Liver (tissue), 9 donors: ENCODE measurements around the gene FOXR1. TPM values are rescaled to one million over a fixed set of nuclear protein-coding genes. Genes with fewer than 3 reads are reported as not detected.

Experiments
- DNase-seq: peaks from one replicate; pipeline ENCODE4 v3.0.0-alpha.2; 2017; ENCODE audit warnings: low spot score
- H3K27ac ChIP-seq, 2 donors: one replicate each; pipeline ENCODE4 v1.7.0; 2013; ENCODE audit warnings: inconsistent platforms in 2 of 2, low read length in 2 of 2, control low read depth in 1 of 2, low read depth in 1 of 2, mild to moderate bottlenecking in 1 of 2
- H3K27me3 ChIP-seq, 4 donors: one replicate each; pipeline versions ENCODE4 v1.6.1 to v1.7.0; 2013; ENCODE audit warnings: low read length in 3 of 4, inconsistent platforms in 1 of 4, mild to moderate bottlenecking in 1 of 4, moderate library complexity in 1 of 4; ENCODE audit not compliant: control insufficient read depth in 4 of 4, insufficient read depth in 4 of 4
- H3K36me3 ChIP-seq, 4 donors: one replicate each; pipeline versions ENCODE4 v1.6.1 to v1.7.0; 2013; ENCODE audit warnings: low read length in 3 of 4, mild to moderate bottlenecking in 3 of 4, low read depth in 1 of 4, moderate library complexity in 1 of 4; ENCODE audit not compliant: control insufficient read depth in 4 of 4, insufficient read depth in 3 of 4
- H3K4me1 ChIP-seq, 4 donors: one replicate each; pipeline versions ENCODE4 v1.6.1 to v1.7.0; 2013; ENCODE audit warnings: low read length in 3 of 4, mild to moderate bottlenecking in 3 of 4, moderate library complexity in 1 of 4; ENCODE audit not compliant: control insufficient read depth in 4 of 4, insufficient read depth in 4 of 4
- H3K4me3 ChIP-seq, 3 donors: one replicate each; pipeline versions ENCODE4 v1.6.1 to v1.7.0; 2013; ENCODE audit warnings: low read length in 3 of 3, control low read depth in 1 of 3, low read depth in 1 of 3, mild to moderate bottlenecking in 1 of 3
- H3K9ac ChIP-seq, 2 donors: one replicate each; pipeline ENCODE4 v1.7.0; 2013; ENCODE audit warnings: low read length in 2 of 2, mild to moderate bottlenecking in 2 of 2, moderate library complexity in 2 of 2, control low read depth in 1 of 2, low read depth in 1 of 2
- H3K9me3 ChIP-seq, 4 donors: one replicate each; pipeline versions ENCODE4 v1.6.1 to v1.7.0; 2013; ENCODE audit warnings: low read length in 3 of 4; ENCODE audit not compliant: control insufficient read depth in 4 of 4
- ATF3 ChIP-seq: IDR thresholded peaks from 2 replicates; pipeline ENCODE4 v1.6.1; 2016; ENCODE audit warnings: antibody characterized with exemption
- CTCF ChIP-seq: fragments of 150-350 bp; IDR thresholded peaks from 2 replicates; pipeline ENCODE4 v1.5.1; 2017; ENCODE audit warnings: improper control_type of control experiment, low read depth, low read length; ENCODE audit not compliant: missing input control
- EGR1 ChIP-seq, 2 donors: IDR thresholded peaks; 2 replicates each; pipeline ENCODE4 v1.6.1; 2016 to 2018; ENCODE audit warnings: antibody characterized with exemption in 2 of 2, low read depth in 2 of 2
- FOXA1 ChIP-seq: IDR thresholded peaks from 2 replicates; pipeline ENCODE4 v1.6.1; 2016; ENCODE audit warnings: antibody characterized with exemption
- FOXA2 ChIP-seq: IDR thresholded peaks from 2 replicates; pipeline ENCODE4 v1.6.1; 2016; ENCODE audit warnings: antibody characterized with exemption
- GABPA ChIP-seq, 2 donors: IDR thresholded peaks in 1 of 2; conservative IDR thresholded peaks in 1 of 2; 2 replicates each; pipeline ENCODE4 v1.6.1; 2016; ENCODE audit warnings: antibody characterized with exemption in 2 of 2, mild to moderate bottlenecking in 1 of 2, moderate library complexity in 1 of 2
- HNF4A ChIP-seq, 2 donors: conservative IDR thresholded peaks; 2 replicates each; pipeline ENCODE4 v1.6.1; 2016; ENCODE audit warnings: antibody characterized with exemption in 2 of 2, mild to moderate bottlenecking in 2 of 2
- HNF4G ChIP-seq: IDR thresholded peaks from 2 replicates; pipeline ENCODE4 v1.6.1; 2016; ENCODE audit warnings: antibody characterized with exemption
- JUND ChIP-seq, 2 donors: IDR thresholded peaks; 2 replicates each; pipeline ENCODE4 v1.6.1; 2016; ENCODE audit warnings: antibody characterized with exemption in 2 of 2
- MAX ChIP-seq: IDR thresholded peaks from 2 replicates; pipeline ENCODE4 v1.6.1; 2016; ENCODE audit warnings: antibody characterized with exemption
- NR2F2 ChIP-seq: IDR thresholded peaks from 2 replicates; pipeline ENCODE4 v1.6.1; 2016; ENCODE audit warnings: antibody characterized with exemption
- RAD21 ChIP-seq, 2 donors: IDR thresholded peaks; 2 replicates each; pipeline ENCODE4 v1.6.1; 2016; ENCODE audit warnings: antibody characterized with exemption in 2 of 2, mild to moderate bottlenecking in 2 of 2
- REST ChIP-seq: IDR thresholded peaks from 2 replicates; pipeline ENCODE4 v1.6.1; 2016; ENCODE audit warnings: antibody characterized with exemption, mild to moderate bottlenecking
- RXRA ChIP-seq, 2 donors: IDR thresholded peaks; 2 replicates each; pipeline ENCODE4 v1.6.1; 2017 to 2018; ENCODE audit warnings: antibody characterized with exemption in 2 of 2, mild to moderate bottlenecking in 1 of 2
- SP1 ChIP-seq: IDR thresholded peaks from 2 replicates; pipeline ENCODE4 v1.6.1; 2018; ENCODE audit warnings: antibody characterized with exemption, mild to moderate bottlenecking
- TAF1 ChIP-seq: conservative IDR thresholded peaks from 2 replicates; pipeline ENCODE4 v1.6.1; 2016; ENCODE audit warnings: antibody characterized with exemption, mild to moderate bottlenecking
- YY1 ChIP-seq: IDR thresholded peaks from 2 replicates; pipeline ENCODE4 v1.6.1; 2016; ENCODE audit warnings: antibody characterized with exemption, mild to moderate bottlenecking
- ZBTB33 ChIP-seq: IDR thresholded peaks from 2 replicates; pipeline ENCODE4 v1.6.1; 2016; ENCODE audit warnings: antibody characterized with exemption
- WGBS: extraction: QIAGEN DNeasy Blood & Tissue Kit; methylation state at CpG from one replicate; pipeline ENCODE4 v1.1.7; 2013; 5-methylcytosine and 5-hydroxymethylcytosine counted together
- polyA plus RNA-seq, 2 donors: library from polyadenylated mRNA; stranded (reverse) in 1 of 2; unstranded in 1 of 2; fragments of 200-250 nt in 1 of 2; fragments of >200 nt in 1 of 2; fragmentation: Nextera tagmentation in 1 of 2; extraction: Ambion mirVana in 1 of 2; gene quantifications; one replicate each; pipeline versions ENCODE4 v1.2.1 to v1.2.3, GENCODE V29; 2013 to 2015
- total RNA-seq, 2 donors: library from RNA; depleted of rRNA; stranded (reverse); fragments of >200 nt; gene quantifications; one replicate each; pipeline ENCODE4 v1.2.3, GENCODE V29; 2014
- donor health status: healthy.
- donor health status: healthy.
- donor health status: healthy.
- donor health status: healthy.
- donor health status: healthy.

FOXR1 gene
- total and polyA plus RNA-seq, 4 donors, result not detected

GRCh38 chr11:119028346-119029068, 56.9 kb downstream of the FOXR1 start (continued):
- no peak for TF ChIP-seq CTCF
- TF ChIP-seq YY1, result peak; percentile 64
- peak in 1 of 2 donors; percentile 28 for TF ChIP-seq JUND (IDR thresholded peaks at IDR 0.05)
- peak; percentile 87 to 88 for TF ChIP-seq RXRA (IDR thresholded peaks at IDR 0.05)
- peak in 1 of 2 donors; percentile 43 for TF ChIP-seq RAD21 (IDR thresholded peaks at IDR 0.05)

GRCh38 chr11:119029069-119029339, 57.4 kb downstream of the FOXR1 start:
- Histone ChIP-seq H3K36me3 (peaks cover 5 to 13% (median 7%) of the 10 kb centered on the region in 4 donors), H3K4me3 (peak overlapping the region; percentile 71 to 86 (median 85)), H3K27me3 (no peaks in the 10 kb centered on the region), H3K4me1 (peaks cover 9 to 56% (median 40%) of the 10 kb centered on the region in 4 donors), H3K9ac (peak overlapping the region; percentile 73 to 87), H3K27ac (peak overlapping the region; percentile 92 to 97), H3K9me3 (no peaks in the 10 kb centered on the region)
- DNase-seq, result peak; percentile 72
- WGBS, result 31% methylated on average over 1 of the region's 1 CpG
- TF ChIP-seq HNF4A (conservative IDR thresholded peaks at IDR 0.05) (no peak), YY1 (peak; percentile 25)

GRCh38 chr11:119029340-119030028, 57.9 kb downstream of the FOXR1 start:
- peaks cover 9 to 51% (median 35%) of the 10 kb centered on the region in 4 donors for H3K4me1 ChIP-seq
- WGBS, result 12% methylated on average over 10 of the region's 10 CpGs
- H3K36me3 ChIP-seq, result peaks cover 2 to 10% (median 4%) of the 10 kb centered on the region in 4 donors
- DNase-seq, result peak; percentile 77
- peak overlapping the region; percentile 92 to 97 for H3K27ac ChIP-seq
- peak overlapping the region; percentile 71 to 86 (median 85) for H3K4me3 ChIP-seq
- H3K27me3 ChIP-seq, result no peaks in the 10 kb centered on the region
- peak overlapping the region; percentile 77 to 87 for H3K9ac ChIP-seq
- no peaks in the 10 kb centered on the region for H3K9me3 ChIP-seq
- TF ChIP-seq GABPA (IDR thresholded peaks at IDR 0.05 in 1 of 2, conservative IDR thresholded peaks at IDR 0.05 in 1 of 2) (peak in 1 of 2 donors; percentile 39), JUND (IDR thresholded peaks at IDR 0.05) (peak in 1 of 2 donors; percentile 7), ATF3 (no peak), FOXA2 (no peak), FOXA1 (peak; percentile 12), HNF4A (conservative IDR thresholded peaks at IDR 0.05) (peak; percentile 56 to 64), REST (peak; percentile 67), CTCF (no peak), TAF1 (peak; percentile 96), YY1 (peak; percentile 83), ZBTB33 (peak; percentile 17), SP1 (peak; percentile 87), HNF4G (no peak), EGR1 (IDR thresholded peaks at IDR 0.05; ENCODE audit: low read depth in 2 of 2) (no peak), NR2F2 (peak; percentile 31), RAD21 (IDR thresholded peaks at IDR 0.05) (peak; percentile 27 to 49), RXRA (IDR thresholded peaks at IDR 0.05) (peak; percentile 55 to 67), MAX (peak; percentile 26)
